ENCODE data around the gene CCDC14. TPM values are rescaled to one million over a fixed set of nuclear protein-coding genes. Genes with fewer than 3 reads are reported as not detected.
A peak's percentile ranks its signal among the peaks of the same experiment; 100 is the strongest.
"Not testable (repeated sequence)": the region's sequence is repeated elsewhere in the genome, so short reads cannot be mapped to it uniquely, and the experiment has no call there.

The CCDC14 gene
- total RNA-seq, 2 experiments from 2014 or later: 82.9 to 106 TPM

DNA sequence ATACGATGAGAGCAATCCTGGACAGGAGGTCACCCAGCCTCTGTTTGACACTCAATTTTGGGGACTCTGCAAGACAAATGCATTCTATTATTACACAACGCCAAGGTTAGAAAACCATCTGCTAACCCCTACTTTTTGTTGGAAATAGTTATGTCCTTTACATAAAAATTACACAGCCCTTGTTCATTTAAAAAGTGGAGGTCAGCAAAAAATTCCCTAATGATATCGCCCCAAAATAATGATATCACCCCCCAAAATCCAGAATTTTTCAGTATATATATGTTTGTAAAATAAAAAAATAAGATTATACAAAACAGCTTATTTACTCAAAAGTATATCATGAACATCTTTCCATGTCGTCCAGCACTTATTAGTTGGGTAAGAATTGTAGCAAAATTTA, 19.5 kb upstream of the CCDC14 start:
- H3K9me2 ChIP-seq (ENCODE audit: insufficient read depth, low read length): no peaks in the 10 kb centered on the region
- no peak overlapping the region for H3K4me3 ChIP-seq (ENCODE audit: low read depth, low read length, poor library complexity, severe bottlenecking)
- ChIA-PET CTCF (ENCODE audit: unreplicated experiment) (no interaction called here), POLR2A (no interaction called here)
- no peak for DNase-seq (ENCODE audit: low spot score)
- H3K4me1 ChIP-seq (ENCODE audit: insufficient read depth, low read length, poor library complexity, severe bottlenecking): no peaks in the 10 kb centered on the region
- no peaks in the 10 kb centered on the region for H3K36me3 ChIP-seq (ENCODE audit: insufficient read depth, low read length)
- intact Hi-C loops (cut with micrococcal nuclease; ENCODE audit: unreplicated experiment): no loop called here
- no peak overlapping the region for H2AFZ ChIP-seq (ENCODE audit: low read length)
- no peaks in the 10 kb centered on the region for H3K79me2 ChIP-seq (ENCODE audit: insufficient read depth, low read depth, low read length)
- no peak overlapping the region for H3K27ac ChIP-seq (ENCODE audit: low read depth, low read length, poor library complexity, severe bottlenecking)
- H3K4me2 ChIP-seq (ENCODE audit: low read length): no peak overlapping the region
- H3K9me3 ChIP-seq (ENCODE audit: low read length): no peaks in the 10 kb centered on the region
- no peaks in the 10 kb centered on the region for H4K20me1 ChIP-seq (ENCODE audit: insufficient read depth, low read length)
- no TSS peak for BruUV-seq (replicated peaks)
- TF ChIP-seq, protein P1, sequence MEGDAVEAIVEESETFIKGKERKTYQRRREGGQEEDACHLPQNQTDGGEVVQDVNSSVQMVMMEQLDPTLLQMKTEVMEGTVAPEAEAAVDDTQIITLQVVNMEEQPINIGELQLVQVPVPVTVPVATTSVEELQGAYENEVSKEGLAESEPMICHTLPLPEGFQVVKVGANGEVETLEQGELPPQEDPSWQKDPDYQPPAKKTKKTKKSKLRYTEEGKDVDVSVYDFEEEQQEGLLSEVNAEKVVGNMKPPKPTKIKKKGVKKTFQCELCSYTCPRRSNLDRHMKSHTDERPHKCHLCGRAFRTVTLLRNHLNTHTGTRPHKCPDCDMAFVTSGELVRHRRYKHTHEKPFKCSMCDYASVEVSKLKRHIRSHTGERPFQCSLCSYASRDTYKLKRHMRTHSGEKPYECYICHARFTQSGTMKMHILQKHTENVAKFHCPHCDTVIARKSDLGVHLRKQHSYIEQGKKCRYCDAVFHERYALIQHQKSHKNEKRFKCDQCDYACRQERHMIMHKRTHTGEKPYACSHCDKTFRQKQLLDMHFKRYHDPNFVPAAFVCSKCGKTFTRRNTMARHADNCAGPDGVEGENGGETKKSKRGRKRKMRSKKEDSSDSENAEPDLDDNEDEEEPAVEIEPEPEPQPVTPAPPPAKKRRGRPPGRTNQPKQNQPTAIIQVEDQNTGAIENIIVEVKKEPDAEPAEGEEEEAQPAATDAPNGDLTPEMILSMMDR (conservative IDR thresholded peaks at IDR 0.05; ENCODE audit: low read length): no peak
- TF ChIP-seq EZH2phosphoT487 (IDR thresholded peaks at IDR 0.05; ENCODE audit: borderline replicate concordance, low read depth, low read length): no peak

DNA sequence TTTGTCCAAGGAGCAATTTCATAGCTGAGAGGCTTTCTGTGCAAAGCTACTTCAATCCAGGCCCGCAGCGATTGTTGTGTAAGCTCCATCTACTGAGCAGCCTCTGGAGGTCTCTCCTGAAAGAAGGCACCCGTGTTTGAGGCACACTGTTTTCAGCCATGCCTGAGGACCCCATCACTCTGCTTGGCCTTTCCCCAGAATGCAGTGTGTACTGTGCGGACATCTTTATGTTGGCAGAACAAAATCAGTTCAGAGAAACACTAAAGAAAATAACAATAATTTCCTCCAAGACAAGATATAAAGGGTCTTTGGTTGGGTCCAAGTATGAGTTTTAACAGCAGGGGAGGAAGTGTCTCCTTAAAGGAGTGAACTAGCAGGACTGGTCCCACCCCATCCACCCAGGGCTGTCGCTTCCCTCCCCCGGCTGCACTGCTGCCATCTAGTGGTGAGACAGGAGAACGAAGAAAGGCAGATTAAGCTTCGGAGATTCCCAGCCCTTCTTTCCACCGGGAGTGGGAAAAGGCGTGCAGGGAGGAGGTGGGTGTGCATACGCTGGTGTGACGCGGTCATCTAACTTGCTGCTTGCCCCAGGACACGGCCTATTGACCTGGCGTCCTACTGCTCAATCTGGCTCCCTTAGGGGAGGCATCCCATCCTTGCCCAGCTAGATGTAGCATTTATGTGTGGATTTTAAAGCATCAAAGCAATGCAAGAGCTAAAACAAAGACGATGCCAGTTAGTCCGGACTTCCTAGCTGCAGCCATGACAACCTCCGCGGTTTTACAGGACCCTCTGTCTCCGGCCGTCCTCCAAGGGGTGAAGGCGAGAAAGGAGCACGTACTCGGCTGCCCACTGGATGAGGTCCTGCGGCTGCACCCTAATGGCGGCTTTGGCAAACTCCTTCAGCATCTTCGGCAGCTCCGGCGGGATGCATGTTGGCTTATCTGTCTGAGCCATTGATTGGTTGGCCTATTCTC, 18.8 kb upstream of the CCDC14 start:
- H3K4me2 ChIP-seq (ENCODE audit: low read length); H3K9me2 ChIP-seq (ENCODE audit: insufficient read depth, low read length); H3K4me1 ChIP-seq (ENCODE audit: insufficient read depth, low read length, poor library complexity, severe bottlenecking); BruUV-seq (replicated peaks); H2AFZ ChIP-seq (ENCODE audit: low read length); POLR2A ChIA-PET; CTCF ChIA-PET (ENCODE audit: unreplicated experiment); H3K27ac ChIP-seq (ENCODE audit: low read depth, low read length, poor library complexity, severe bottlenecking); H3K79me2 ChIP-seq (ENCODE audit: insufficient read depth, low read depth, low read length); H3K9me3 ChIP-seq (ENCODE audit: low read length); DNase-seq (ENCODE audit: low spot score); intact Hi-C loops (cut with micrococcal nuclease; ENCODE audit: unreplicated experiment); H3K4me3 ChIP-seq (ENCODE audit: low read depth, low read length, poor library complexity, severe bottlenecking); H3K36me3 ChIP-seq (ENCODE audit: insufficient read depth, low read length); H4K20me1 ChIP-seq (ENCODE audit: insufficient read depth, low read length): not testable (repeated sequence)
- TF ChIP-seq, protein P1 (conservative IDR thresholded peaks at IDR 0.05; ENCODE audit: low read length): peak; percentile 77

- BruUV-seq (replicated peaks); H3K9me3 ChIP-seq (ENCODE audit: low read length); H3K27ac ChIP-seq (ENCODE audit: low read depth, low read length, poor library complexity, severe bottlenecking); DNase-seq (ENCODE audit: low spot score); POLR2A ChIA-PET; H4K20me1 ChIP-seq (ENCODE audit: insufficient read depth, low read length); intact Hi-C loops (cut with micrococcal nuclease; ENCODE audit: unreplicated experiment); H3K9me2 ChIP-seq (ENCODE audit: insufficient read depth, low read length); H3K79me2 ChIP-seq (ENCODE audit: insufficient read depth, low read depth, low read length); CTCF ChIA-PET (ENCODE audit: unreplicated experiment); H3K36me3 ChIP-seq (ENCODE audit: insufficient read depth, low read length); H3K4me2 ChIP-seq (ENCODE audit: low read length); H3K4me3 ChIP-seq (ENCODE audit: low read depth, low read length, poor library complexity, severe bottlenecking); H2AFZ ChIP-seq (ENCODE audit: low read length); H3K4me1 ChIP-seq (ENCODE audit: insufficient read depth, low read length, poor library complexity, severe bottlenecking): not testable (repeated sequence)
Observed at GRCh38 chr3:123976904-123977303, 15.9 kb upstream of the CCDC14 start.

DNA sequence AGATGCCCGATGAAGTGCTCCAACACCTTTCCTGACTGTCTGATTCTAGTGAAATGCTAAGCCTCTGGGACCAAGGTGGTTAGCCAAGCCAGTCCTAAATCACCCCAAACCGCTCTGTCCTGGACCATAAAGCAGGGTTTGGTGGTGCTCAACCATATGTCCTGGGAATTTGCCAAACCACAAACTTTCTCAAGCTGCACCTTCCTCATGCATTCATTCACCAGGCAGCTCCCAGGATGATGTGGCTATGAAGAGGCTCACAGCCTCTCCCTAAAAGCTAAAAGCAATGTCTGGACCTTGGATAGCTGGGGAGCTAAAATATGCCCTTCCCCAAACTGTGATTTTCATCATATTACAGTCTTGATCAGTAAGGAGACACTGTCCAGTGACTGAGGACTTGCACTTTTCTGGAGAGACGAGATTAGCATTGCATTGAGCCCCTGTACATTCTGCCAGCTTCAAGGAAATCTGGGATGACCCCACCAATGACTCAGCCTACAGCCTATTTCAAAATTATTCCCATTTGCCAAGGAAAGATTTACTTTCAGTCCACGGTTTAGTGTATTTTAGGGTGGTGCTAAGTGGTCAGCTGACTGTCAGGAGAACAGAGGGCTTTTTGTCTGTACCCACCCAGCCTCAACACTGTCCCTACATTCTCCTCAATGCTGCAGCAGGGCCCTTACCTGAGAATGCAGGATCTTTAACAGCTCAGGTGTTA, 15.3 kb upstream of the CCDC14 start:
- H3K36me3 ChIP-seq (ENCODE audit: insufficient read depth, low read length); POLR2A ChIA-PET; BruUV-seq (replicated peaks); H4K20me1 ChIP-seq (ENCODE audit: insufficient read depth, low read length); H3K9me2 ChIP-seq (ENCODE audit: insufficient read depth, low read length); DNase-seq (ENCODE audit: low spot score); H3K9me3 ChIP-seq (ENCODE audit: low read length); H3K79me2 ChIP-seq (ENCODE audit: insufficient read depth, low read depth, low read length); CTCF ChIA-PET (ENCODE audit: unreplicated experiment); H3K27ac ChIP-seq (ENCODE audit: low read depth, low read length, poor library complexity, severe bottlenecking); H2AFZ ChIP-seq (ENCODE audit: low read length); H3K4me2 ChIP-seq (ENCODE audit: low read length); intact Hi-C loops (cut with micrococcal nuclease; ENCODE audit: unreplicated experiment); H3K4me3 ChIP-seq (ENCODE audit: low read depth, low read length, poor library complexity, severe bottlenecking); H3K4me1 ChIP-seq (ENCODE audit: insufficient read depth, low read length, poor library complexity, severe bottlenecking): not testable (repeated sequence)

DNA sequence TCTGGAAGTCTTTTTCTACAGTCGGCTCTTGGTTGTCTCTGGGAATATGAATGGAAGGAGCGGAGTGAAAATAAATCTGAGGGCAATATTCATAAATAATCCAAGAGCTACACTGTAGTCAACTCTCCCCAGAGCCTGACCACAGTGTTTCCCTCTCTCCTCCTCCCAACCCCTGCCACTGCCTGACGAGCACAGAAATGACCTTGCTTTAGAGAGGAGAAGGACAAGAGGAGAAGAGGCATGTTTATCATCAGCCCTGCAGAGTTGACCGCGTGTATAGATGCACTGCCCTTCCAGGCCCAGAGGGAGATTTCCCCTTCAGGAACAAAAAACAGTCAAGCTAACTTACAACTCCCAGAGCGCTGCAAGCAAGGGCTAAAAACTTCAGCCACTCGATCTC, 14.0 kb upstream of the CCDC14 start:
- H3K4me2 ChIP-seq (ENCODE audit: low read length); H3K27ac ChIP-seq (ENCODE audit: low read depth, low read length, poor library complexity, severe bottlenecking): not testable (repeated sequence)

More for the DNA sequence above, 14.0 kb upstream of the CCDC14 start:
- CTCF ChIA-PET (ENCODE audit: unreplicated experiment); H3K9me2 ChIP-seq (ENCODE audit: insufficient read depth, low read length); DNase-seq (ENCODE audit: low spot score); H4K20me1 ChIP-seq (ENCODE audit: insufficient read depth, low read length); BruUV-seq (replicated peaks); H2AFZ ChIP-seq (ENCODE audit: low read length); H3K4me1 ChIP-seq (ENCODE audit: insufficient read depth, low read length, poor library complexity, severe bottlenecking); H3K4me3 ChIP-seq (ENCODE audit: low read depth, low read length, poor library complexity, severe bottlenecking); intact Hi-C loops (cut with micrococcal nuclease; ENCODE audit: unreplicated experiment); POLR2A ChIA-PET; H3K9me3 ChIP-seq (ENCODE audit: low read length); H3K79me2 ChIP-seq (ENCODE audit: insufficient read depth, low read depth, low read length); H3K36me3 ChIP-seq (ENCODE audit: insufficient read depth, low read length): not testable (repeated sequence)

Measured in OCI-LY7 (cell line).